NCI-H345 treated with DMSO at 0.1 percent for 48 hours (cell line): ENCODE results near the gene DCANP1.
A peak's percentile ranks its signal among the peaks of the same experiment; 100 is the strongest.

Experiments
- DNase-seq: peaks from one replicate; lab custom pipeline; 2025; ENCODE audit not compliant: unreplicated experiment; lab: John Stamatoyannopoulos, UW

DCANP1 gene

GRCh38 chr5:135442431-135443160 lies 4.6 kb downstream of the DCANP1 start:
- DNase-seq, result no peak

GRCh38 chr5:135441919-135442318 lies 5.2 kb downstream of the DCANP1 start:
- DNase-seq, result no peak

GRCh38 chr5:135441350-135441831 lies 5.8 kb downstream of the DCANP1 start:
- DNase-seq, result no peak

GRCh38 chr5:135440916-135441315 lies 6.2 kb downstream of the DCANP1 start:
- DNase-seq, result no peak

GRCh38 chr5:135439231-135440205 lies 7.6 kb downstream of the DCANP1 start:
- DNase-seq, result no peak

GRCh38 chr5:135438636-135439221 lies 8.4 kb downstream of the DCANP1 start:
- DNase-seq, result no peak

GRCh38 chr5:135437796-135438560 lies 9.2 kb downstream of the DCANP1 start:
- peak; percentile 88 for DNase-seq

- no peak for DNase-seq
These were observed 9.7 kb downstream of the DCANP1 start for GRCh38 chr5:135437422-135437795.

GRCh38 chr5:135436951-135437418 lies 10.2 kb downstream of the DCANP1 start:
- no peak for DNase-seq

- no peak for DNase-seq
These were observed 11.4 kb downstream of the DCANP1 start for GRCh38 chr5:135435467-135436330.

GRCh38 chr5:135434591-135435466 lies 12.3 kb downstream of the DCANP1 start:
- no peak for DNase-seq

GRCh38 chr5:135433681-135434426 lies 13.3 kb downstream of the DCANP1 start:
- no peak for DNase-seq

GRCh38 chr5:135432113-135432512 lies 15.0 kb downstream of the DCANP1 start:
- DNase-seq, result no peak

- no peak for DNase-seq
These were observed 17.1 kb downstream of the DCANP1 start for GRCh38 chr5:135430135-135430437.

GRCh38 chr5:135429301-135430134 lies 17.6 kb downstream of the DCANP1 start:
- DNase-seq, result no peak

GRCh38 chr5:135428586-135428985 lies 18.6 kb downstream of the DCANP1 start:
- DNase-seq, result no peak
